GM06990 (cell line): ENCODE measurements around the gene RUFY3.
"Not testable (repeated sequence)": the region's sequence is repeated elsewhere in the genome, so short reads cannot be mapped to it uniquely, and the experiment has no call there.

Experiments used
- DNase-seq: peaks from one replicate; pipeline ENCODE4 v3.0.0-alpha.2; 2011; ENCODE audit not compliant: insufficient read length; ENCODE audit errors: extremely low read depth
- H3K27me3 ChIP-seq: replicated peaks from 2 replicates; pipeline ENCODE4 v1.6.0; 2011; ENCODE audit warnings: low read length; ENCODE audit not compliant: control insufficient read depth, insufficient read depth
- H3K36me3 ChIP-seq: 2 replicates; pipeline ENCODE4 v1.5.1; 2011; ENCODE audit warnings: low read length; ENCODE audit not compliant: control insufficient read depth, insufficient read depth
- H3K4me3 ChIP-seq: replicated peaks from 2 replicates; pipeline ENCODE4 v1.5.1; 2011; ENCODE audit warnings: low read depth, mild to moderate bottlenecking, control low read depth, low read length
- TF ChIP-seq, protein P1 (sequence below): IDR thresholded peaks from 2 replicates; pipeline ENCODE4 v1.5.1; 2011; ENCODE audit warnings: low read length, control low read depth, mild to moderate bottlenecking, inconsistent platforms; ENCODE audit not compliant: insufficient read depth, poor library complexity, severe bottlenecking

RUFY3 gene

DNA sequence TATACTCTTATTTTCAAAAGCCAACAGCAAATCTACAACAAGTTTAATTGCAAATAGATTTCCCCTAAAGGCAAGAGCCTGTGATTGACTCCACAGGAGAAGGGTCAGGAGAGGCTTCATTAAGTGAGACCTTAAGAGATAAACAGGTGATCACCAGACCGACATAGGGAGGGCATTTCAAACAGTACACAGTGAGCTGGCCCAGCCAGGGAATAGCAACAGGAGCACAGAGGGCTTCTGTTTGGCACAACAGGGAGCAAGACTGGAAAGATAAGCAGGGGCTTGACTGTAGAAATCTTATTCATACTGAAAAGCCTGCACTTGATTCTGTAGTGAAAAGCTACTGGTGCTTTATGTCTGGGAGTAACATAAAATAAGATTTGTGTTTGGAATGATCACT, 3.9 kb downstream of the RUFY3 start:
- Histone ChIP-seq H3K36me3 (no peaks in the 10 kb centered on the region), H3K27me3 (no peaks in the 10 kb centered on the region), H3K4me3 (no peak overlapping the region)
- TF ChIP-seq, protein P1, sequence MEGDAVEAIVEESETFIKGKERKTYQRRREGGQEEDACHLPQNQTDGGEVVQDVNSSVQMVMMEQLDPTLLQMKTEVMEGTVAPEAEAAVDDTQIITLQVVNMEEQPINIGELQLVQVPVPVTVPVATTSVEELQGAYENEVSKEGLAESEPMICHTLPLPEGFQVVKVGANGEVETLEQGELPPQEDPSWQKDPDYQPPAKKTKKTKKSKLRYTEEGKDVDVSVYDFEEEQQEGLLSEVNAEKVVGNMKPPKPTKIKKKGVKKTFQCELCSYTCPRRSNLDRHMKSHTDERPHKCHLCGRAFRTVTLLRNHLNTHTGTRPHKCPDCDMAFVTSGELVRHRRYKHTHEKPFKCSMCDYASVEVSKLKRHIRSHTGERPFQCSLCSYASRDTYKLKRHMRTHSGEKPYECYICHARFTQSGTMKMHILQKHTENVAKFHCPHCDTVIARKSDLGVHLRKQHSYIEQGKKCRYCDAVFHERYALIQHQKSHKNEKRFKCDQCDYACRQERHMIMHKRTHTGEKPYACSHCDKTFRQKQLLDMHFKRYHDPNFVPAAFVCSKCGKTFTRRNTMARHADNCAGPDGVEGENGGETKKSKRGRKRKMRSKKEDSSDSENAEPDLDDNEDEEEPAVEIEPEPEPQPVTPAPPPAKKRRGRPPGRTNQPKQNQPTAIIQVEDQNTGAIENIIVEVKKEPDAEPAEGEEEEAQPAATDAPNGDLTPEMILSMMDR, result no peak
- no peak for DNase-seq

DNA sequence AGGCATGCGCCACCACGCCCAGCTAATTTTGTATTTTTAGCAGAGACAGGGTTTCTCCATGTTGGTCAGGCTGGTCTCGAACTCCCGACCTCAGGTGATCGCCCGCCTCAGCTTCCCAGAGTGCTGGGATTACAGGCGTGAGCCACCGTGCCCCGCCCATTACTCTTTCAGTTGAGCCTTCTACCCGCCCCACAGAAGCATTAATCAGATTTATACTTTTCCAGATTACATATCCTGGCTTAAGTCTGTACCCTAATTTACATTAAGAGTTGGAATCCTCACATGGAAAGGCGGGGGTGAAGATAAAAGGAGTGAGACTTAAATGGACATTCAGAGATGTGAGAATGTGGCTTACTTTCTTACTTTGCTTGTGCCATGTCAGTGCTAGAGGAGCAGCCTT, 4.8 kb downstream of the RUFY3 start:
- H3K4me3 ChIP-seq, H3K36me3 ChIP-seq, H3K27me3 ChIP-seq, DNase-seq: not testable (repeated sequence)

DNA sequence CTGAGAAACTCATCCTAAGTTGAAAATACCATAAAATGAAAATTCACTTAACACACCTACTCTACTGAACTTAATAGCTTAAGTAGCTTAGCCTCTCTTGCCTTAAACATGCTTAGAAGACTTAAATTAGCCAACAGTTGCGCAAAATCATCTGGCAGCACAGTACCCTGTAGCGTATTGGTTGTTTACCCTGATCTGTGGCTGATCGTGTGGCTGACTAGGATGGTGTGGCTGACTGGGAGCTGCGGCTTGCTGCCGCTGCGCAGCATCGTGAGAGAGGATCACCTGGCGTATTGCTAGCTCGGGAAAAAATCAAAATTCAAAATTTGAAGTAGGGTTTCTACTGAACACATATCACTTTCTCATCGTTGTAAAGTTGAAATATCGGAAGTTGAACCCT, 6.3 kb downstream of the RUFY3 start:
- Histone ChIP-seq H3K27me3 (no peaks in the 10 kb centered on the region), H3K36me3 (no peaks in the 10 kb centered on the region), H3K4me3 (no peak overlapping the region)
- TF ChIP-seq, protein P1, result no peak
- no peak for DNase-seq

DNA sequence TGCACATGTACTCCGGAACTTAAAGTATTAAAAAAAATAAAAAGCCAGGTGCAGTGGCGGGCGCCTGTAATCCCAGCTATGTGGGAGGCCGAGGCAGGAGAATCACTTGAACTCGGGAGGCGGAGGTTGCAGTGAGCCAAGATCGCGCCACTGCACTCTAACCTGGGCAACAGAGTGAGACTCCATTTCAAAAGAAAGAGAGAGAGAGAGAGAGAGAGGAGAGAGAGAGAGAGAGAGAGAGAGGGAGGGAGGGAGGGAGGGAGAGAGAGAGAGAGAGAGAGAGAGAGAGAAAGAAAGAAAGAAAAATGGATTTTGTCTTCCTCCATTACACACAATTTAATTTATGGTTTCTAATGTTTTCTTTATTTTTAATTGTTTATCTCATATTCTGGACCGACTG, 11.1 kb downstream of the RUFY3 start:
- H3K4me3 ChIP-seq, H3K36me3 ChIP-seq, DNase-seq, H3K27me3 ChIP-seq: not testable (repeated sequence)

DNA sequence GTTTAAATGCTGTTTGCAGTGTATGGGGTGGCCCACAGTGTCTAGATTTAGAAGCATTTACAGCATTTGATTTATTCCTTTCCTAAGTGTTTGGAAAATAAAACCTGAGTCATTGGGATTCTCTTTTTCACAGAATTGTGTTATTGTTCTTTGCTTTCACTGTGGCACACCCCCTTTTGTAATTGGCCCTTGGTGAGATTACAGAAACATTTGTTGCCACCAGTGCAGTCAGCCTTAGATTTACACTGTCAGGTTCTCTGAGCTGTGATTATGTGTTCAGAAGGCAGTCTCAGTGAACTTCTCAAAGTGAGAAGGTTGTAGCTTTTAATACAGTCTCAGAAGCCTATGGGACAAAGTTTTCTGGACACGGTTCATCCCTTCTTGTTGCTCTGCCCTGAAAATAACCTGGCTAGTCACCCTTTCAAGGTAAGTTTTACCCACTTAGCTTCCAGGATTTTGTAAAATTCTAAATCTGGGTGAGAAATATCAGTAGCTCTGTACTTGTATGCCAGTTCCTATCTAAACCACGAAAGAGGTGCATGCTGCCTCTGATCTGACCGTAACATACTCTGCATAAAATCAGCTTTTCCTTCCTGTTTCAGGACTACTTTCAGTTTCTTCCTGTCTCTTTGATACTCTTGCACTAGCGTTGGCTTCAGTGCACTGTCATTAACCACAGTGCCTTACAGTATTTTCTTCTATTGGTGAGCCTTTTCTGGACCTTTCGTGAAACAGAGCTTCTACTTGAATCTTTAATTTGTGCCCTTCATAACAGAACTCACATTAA, 12.6 kb downstream of the RUFY3 start:
- DNase-seq, result peak; percentile 36
- peak overlapping the region; percentile 20 for H3K4me3 ChIP-seq
- H3K27me3 ChIP-seq, result no peaks in the 10 kb centered on the region
- TF ChIP-seq, protein P1, result no peak
- no peaks in the 10 kb centered on the region for H3K36me3 ChIP-seq

DNA sequence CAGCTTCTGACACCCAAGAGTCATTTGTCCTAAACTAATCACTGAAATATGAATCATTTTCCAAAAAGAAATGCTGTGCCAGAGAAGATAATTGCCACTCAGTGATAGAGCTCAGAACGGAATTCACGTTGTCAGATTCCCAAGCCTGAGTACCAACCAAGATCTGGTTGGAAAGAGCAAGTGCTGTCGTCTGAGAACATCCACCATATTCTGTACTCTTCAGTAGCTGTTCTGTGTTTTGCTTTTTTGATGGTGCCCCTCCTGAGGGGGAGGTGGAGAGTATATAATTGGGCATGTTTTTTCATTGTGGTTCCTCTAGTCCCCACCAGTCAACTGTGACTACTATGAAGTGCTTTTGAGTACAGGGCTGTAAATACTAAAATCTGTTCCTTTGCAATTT, 13.2 kb downstream of the RUFY3 start:
- TF ChIP-seq, protein P1, result no peak
- H3K36me3 ChIP-seq, result no peaks in the 10 kb centered on the region
- H3K4me3 ChIP-seq, result peak overlapping the region; percentile 20
- no peak for DNase-seq
- no peaks in the 10 kb centered on the region for H3K27me3 ChIP-seq

DNA sequence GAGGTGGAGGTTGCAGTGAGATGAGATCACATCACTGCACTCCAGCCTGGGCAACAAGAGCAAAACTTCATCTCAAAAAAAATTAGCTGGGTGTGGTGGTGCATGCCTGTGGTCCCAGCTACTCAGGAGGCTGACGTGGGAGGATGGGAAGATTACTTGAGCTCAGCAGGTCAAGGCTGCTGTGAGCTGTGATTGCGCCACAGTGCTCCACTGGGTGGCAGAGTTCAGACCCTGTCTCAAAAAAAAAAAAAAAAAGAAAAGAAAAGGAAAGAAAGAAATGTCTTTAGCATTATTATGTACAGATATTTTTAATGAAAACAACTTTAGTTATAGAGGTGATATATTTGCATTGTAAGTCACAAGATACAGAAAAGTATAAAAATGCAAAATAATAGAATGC, 14.2 kb downstream of the RUFY3 start:
- H3K27me3 ChIP-seq, H3K36me3 ChIP-seq, H3K4me3 ChIP-seq, DNase-seq: not testable (repeated sequence)
- TF ChIP-seq, protein P1, result peak; percentile 60
